NCI-H2227 treated with DMSO at 0.1 percent for 48 hours (cell line): ENCODE measurements around the gene ADAM12.

Source experiments
- DNase-seq: peaks from one replicate; lab custom pipeline; 2025; lab: John Stamatoyannopoulos, UW

ADAM12 gene

GRCh38 chr10:126081841-126082466 is 306.3 kb downstream of the ADAM12 start:
- DNase-seq = no peak

DNA sequence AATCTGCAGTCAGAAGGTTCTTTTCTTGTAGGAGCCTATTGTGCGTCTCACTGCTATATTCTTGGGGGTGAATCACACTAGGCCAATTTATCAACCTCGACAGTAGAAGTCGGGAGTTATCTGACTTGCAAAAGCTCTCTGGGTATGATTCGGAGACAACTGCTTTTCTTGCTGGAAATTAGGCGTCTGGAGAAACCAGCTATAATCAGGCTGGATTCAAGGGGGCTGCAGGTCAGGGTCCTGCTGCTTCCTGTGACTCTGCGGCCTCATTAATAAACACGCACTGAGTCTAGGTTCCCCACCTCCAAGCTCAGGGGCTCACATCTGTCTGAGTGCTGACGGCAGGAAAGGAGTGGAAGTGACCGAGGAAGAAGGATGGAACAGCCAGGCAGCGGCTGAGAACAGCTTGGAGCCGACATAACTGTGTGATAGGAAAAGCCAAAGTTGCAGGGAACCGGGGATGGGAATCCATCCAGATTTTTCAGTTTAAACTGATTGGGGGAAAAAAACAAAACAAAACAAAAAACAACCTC is 307.3 kb downstream of the ADAM12 start:
- DNase-seq = no peak

GRCh38 chr10:126080291-126080825 is 307.9 kb downstream of the ADAM12 start:
- DNase-seq = no peak

DNA sequence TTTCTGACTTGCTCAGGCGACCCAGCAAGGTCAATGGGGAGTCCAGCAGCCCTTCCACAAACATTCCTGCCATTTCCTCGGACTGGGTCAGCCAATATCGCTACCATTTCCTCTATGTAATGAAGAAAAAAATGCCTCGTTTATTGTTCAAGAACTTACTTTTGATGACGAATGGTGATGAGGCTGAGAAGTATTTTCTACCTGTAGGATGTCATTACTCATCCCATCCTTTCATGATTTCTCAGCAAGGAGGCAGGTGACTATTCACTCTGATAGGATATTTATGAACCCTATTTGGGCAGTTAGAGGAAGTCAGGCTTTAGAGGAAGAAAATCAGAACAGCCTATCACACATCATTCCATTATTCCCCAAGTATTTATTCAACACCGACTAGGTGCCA is 313.3 kb downstream of the ADAM12 start:
- DNase-seq = no peak

GRCh38 chr10:126074291-126074690 is 314.0 kb downstream of the ADAM12 start:
- DNase-seq = no peak

DNA sequence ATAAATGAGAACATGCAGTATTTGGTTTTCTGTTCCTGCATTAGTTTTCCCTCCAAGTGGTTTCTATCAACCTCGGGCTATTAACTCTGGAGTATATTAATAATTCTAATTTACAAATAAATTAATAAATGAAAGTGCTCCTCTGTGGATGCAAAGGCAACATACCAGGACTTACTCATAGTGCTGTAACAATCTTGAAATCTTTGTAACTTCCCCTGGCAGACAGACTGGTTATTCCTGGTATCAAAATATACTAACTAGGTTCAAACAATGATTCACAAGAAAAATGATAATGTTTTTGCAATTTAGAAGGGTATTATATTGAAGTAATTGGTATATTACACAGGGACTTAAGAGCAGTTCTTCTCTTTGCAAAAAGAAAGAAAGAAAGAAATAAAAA is 314.7 kb downstream of the ADAM12 start:
- no peak for DNase-seq

DNA sequence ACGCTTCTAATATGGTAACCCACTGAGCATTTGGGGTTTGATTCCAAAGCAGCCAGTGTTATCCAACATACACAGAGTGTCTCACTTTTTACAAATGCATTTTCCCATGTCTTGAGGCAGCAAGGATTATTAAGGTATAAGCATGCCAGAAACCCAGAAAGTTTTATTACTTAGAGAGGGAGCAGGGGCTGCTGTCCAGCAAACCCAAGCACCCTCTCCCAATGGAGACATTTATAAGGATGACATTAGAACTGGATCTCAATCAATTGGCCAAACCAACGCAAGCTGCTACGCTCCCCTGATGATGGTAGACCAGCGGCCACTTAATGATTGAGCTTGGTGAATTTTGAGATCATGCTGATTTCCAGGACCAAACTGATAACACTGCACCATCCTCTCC is 315.7 kb downstream of the ADAM12 start:
- DNase-seq = no peak

DNA sequence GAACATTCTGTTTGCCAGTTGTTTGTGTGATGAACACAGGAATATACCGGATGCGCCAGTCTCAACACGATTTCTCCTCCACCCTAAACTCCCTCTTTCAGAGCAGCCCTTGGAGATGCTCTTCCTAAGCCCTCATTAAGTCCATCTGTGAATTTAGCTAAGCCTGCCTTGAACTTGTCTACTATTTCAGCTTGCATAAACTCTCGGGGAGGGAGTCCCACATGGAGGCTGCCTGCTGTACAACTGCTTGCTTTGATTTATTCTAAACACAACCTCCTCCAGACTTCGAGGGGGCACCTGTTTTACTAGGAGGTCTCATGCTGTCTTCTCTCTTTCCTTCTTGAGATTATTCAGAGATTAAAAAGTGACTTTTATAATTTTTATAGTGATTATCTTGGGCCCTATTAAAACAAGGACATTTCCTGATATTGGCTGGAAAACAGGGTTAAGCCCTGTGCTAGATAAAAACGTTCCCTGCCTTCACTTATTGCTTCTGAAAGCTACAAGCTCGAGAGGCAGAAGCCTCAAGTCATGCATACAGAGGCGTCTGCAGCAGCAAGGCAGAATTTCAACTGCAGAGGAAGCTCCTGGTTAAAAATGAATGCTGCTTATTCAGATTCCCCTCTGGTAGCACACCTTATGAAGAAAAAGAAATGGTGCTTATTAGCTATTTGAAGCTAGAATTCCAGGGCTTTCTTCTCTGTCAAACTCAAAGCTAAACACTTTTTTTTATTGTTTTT is 317.6 kb downstream of the ADAM12 start:
- no peak for DNase-seq

- no peak for DNase-seq
Observed at GRCh38 chr10:126068322-126068721, 320.0 kb downstream of the ADAM12 start.

- DNase-seq = no peak
Observed at GRCh38 chr10:126066456-126066855, 321.8 kb downstream of the ADAM12 start.

DNA sequence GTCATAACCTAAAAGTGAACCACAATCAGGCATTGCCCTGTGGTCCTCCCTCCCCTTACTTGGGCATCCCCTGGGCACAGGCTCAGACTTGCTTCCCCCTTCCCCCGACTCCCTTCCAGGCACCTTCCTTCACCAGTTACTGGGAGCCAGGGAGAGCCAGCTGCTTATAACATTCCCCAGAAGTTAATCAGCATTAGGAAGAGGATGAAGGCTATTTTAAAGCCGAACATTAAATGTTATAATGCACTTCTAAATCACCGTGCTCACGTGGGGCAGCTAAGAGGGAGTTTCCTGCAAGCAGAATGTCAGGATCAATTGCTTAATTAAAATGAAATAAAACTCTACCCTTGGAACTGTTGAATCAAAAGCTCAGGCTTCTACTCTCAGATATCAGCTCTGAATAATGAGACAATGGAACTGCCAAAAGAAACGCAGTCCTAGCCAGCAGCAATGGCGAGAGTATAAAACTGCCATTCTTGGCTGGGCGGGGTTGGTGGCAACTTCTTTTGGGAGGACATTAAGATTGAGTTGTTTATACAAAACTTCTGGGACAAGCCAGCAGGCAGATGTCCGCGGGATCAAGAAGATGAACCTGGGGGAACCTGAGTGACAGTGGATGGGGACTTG is 322.4 kb downstream of the ADAM12 start:
- DNase-seq = no peak

DNA sequence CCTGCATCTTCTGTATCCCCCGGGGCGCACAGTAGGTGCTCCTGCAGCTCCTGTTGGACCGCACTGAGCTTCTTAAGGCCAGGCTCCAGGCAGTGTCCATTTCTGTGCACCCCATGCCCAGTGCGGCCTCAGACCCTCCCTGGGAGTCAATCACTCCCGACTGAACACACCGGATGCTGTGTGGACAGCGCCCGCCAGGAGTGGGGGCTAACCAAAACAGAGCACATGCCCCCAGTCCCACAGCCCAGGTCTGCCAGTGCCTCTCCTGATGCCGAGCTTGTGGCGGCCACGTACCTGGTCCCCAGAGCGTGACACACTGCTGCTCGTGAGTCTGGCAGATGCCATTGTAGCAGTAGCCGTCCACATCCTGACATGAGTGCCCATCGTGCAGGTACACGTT is 323.8 kb downstream of the ADAM12 start:
- DNase-seq = no peak

DNA sequence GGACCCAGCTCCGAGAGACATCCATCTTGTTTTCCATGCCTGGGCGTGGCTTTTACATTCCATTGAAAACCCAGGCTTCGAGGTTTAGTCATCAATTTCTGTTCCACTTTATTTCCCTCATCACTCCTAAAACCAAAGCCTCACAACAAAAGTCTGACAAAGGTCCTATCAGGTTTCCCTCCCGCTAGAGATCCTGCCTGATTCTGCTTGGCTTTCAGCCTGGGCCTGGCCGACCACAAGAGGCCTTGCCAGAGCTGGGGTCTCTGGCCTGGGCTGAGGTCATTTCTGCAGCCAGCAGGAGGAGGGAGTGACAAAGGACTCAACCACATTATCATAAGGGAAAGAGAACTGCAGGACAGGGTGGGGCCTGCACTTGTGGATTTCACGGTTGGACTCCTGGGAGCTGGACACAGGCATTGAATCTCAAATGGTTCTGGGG is 324.9 kb downstream of the ADAM12 start:
- no peak for DNase-seq

DNA sequence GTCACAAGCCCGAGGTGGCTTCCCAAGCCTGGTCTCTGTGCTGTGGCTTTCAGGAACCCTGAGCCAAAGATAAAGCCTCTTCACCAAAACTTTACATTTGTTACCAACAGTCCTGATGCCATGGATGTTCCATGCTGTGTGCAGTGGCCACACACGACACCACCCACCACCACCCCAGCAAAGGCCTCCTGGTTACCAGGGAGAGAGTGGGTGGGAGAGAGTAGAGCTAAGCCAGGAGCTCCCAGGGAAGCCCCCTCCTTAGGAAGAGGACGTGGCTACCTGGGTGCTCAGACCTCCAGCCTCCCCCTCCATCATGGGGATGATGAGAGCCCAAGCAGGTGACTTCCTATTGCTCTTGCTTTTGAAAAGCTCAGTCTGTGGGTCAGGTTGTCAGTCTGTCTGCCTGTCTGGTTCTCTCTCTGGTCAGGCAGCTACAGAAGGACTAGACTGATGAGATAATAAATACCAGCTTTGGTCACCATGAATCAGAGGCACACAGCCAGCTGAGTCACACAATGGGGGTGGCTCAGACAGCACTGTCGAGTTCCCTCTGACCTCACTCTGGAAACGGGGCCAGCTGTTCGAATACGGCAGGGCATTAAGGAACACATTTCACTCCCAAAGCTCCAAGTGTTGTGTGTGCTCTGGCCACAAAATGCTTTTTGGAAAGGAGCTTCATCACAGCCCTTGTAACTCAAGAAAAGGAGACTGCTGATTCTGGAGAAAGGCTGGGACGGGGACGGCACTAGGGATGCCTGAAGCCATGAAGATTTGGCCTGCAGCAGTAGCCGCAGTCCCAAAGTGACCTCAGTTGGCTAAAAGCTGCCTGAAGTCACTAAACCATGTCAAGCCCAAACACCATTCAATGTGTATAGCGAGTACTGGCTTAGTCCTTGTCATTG is 325.9 kb downstream of the ADAM12 start:
- DNase-seq = no peak

GRCh38 chr10:126061526-126061925 is 326.8 kb downstream of the ADAM12 start:
- no peak for DNase-seq

GRCh38 chr10:126060261-126060931 is 327.9 kb downstream of the ADAM12 start:
- DNase-seq = no peak

GRCh38 chr10:126059076-126059826 is 329.0 kb downstream of the ADAM12 start:
- no peak for DNase-seq

DNA sequence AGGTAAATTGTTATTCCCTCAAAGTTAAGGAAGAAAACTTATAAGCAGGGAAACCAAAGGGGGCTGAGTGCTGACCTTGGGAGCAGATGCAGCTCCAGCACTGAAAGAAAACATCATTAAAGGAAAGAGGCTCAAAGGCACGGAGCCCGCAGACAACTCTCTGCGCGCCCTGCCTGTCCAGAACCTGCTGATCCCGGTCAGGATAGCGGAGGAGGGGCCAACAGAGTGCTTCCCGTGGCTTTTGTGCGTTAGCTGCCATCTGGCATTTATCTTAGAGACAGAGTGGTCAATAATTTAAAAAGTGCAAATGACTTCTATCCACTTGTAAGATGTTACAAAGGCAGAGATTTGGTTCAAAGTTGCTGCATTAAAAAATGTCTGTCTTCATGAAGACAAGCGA is 329.8 kb downstream of the ADAM12 start:
- no peak for DNase-seq

GRCh38 chr10:126058104-126058503 is 330.2 kb downstream of the ADAM12 start:
- DNase-seq = no peak

DNA sequence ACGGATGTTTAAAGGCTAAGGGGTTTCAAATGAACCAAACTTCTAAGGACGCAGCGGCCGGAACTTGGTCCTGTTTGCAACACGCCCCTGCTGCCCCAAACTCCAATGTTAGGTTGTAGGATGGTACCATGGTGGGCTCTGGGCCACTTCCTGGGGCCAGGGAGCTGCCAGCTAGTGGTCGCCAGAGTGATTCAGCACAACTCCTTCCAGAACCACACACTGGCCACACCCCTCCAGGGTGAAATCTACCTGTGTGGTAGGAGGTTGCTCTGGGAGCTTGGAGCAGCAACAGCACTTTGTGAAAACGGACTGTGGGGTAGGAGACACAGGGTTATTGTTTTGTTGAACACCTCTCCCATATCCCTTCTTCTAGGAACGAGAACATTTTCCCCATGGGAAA is 330.8 kb downstream of the ADAM12 start:
- DNase-seq = no peak
